ENCODE data around the gene PRKN.

The PRKN gene

DNA sequence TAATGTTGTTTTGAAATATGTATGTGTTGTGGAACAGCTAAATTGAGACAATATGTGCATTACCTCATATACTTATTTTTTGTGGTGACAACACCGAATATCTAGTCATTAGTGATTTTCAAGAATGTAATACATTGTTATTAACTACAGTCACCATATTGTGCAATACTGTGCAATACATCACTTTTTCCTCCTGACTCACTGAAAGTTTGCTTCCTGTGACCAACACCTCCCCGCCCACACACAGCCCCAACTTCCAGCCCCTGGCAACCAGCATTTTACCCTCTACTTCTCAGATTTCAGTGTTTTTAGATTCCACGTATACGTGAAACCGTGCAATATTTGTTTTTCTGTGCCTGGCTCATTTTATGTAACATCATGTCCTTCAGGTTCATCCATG, 627.9 kb downstream of the PRKN start:
- CTCF ChIA-PET: no interaction called here
- DNase-seq (ENCODE audit: extremely low spot score): no peak
- POLR2A ChIA-PET: no interaction called here
- no peak for TF ChIP-seq FOXM1 (IDR thresholded peaks at IDR 0.05; ENCODE audit: borderline replicate concordance)
- no peak for TF ChIP-seq HDGF (IDR thresholded peaks at IDR 0.05; ENCODE audit: borderline replicate concordance)
- no peak for TF ChIP-seq SUZ12 (IDR thresholded peaks at IDR 0.05)
- no peak for TF ChIP-seq FOXK2 (IDR thresholded peaks at IDR 0.05)
- no peak for TF ChIP-seq SP1 (IDR thresholded peaks at IDR 0.05)
- no peak for TF ChIP-seq TARDBP (IDR thresholded peaks at IDR 0.05)
- TF ChIP-seq FOXA1 (IDR thresholded peaks at IDR 0.05): no peak
- no peak for TF ChIP-seq ZNF384 (IDR thresholded peaks at IDR 0.05)
- TF ChIP-seq, protein P1, sequence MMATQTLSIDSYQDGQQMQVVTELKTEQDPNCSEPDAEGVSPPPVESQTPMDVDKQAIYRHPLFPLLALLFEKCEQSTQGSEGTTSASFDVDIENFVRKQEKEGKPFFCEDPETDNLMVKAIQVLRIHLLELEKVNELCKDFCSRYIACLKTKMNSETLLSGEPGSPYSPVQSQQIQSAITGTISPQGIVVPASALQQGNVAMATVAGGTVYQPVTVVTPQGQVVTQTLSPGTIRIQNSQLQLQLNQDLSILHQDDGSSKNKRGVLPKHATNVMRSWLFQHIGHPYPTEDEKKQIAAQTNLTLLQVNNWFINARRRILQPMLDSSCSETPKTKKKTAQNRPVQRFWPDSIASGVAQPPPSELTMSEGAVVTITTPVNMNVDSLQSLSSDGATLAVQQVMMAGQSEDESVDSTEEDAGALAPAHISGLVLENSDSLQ (IDR thresholded peaks at IDR 0.05): no peak
- TF ChIP-seq NFRKB (IDR thresholded peaks at IDR 0.05): no peak
- no peak for TF ChIP-seq ELF4 (IDR thresholded peaks at IDR 0.05)
- no peak for TF ChIP-seq BHLHE40 (IDR thresholded peaks at IDR 0.05; ENCODE audit: borderline replicate concordance)
- no peak for TF ChIP-seq ARNT (IDR thresholded peaks at IDR 0.05)
- TF ChIP-seq L3MBTL2 (conservative IDR thresholded peaks at IDR 0.05): no peak
- no peak for TF ChIP-seq CTBP1 (IDR thresholded peaks at IDR 0.05; ENCODE audit: borderline replicate concordance)

DNA sequence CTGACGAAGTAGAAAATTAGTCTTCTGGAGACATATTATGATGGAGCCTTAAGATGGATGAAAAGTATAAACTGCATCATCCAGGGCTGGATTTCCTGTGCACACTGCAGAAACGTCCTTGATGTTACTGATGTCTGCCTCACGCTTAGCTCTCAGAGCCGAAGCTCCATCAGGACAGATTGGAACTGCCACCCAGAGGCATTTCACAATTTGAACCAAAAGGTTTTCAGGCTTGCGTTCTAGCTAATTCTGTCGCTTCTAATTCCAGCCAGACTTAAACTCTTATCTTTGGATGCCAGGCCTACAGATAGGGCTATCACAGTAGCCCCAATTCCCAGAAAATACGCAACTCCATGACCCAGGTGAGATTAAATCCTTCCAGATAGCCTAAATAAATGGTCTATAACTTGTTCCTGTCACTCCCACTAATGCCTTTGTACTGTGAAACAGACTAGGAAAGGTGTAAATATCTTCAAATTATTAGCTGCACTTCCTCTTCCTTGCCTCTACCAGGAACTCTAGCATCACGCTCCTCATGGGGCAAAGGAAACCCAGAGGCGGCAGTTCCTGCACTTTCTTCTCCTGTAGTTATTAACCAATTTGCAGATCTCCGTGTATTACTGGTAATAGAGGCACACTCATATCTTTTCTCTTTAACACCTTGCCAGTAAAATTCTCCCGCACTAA, 634.6 kb downstream of the PRKN start:
- ChIA-PET CTCF (interaction anchor here (0.6 kb wide), 1 partner anchor 526 kb away, joined by 3 read pairs; no protein-coding TSS in a partner anchor), POLR2A (no interaction called here)
- no peak for DNase-seq (ENCODE audit: extremely low spot score)
- TF ChIP-seq BHLHE40 (IDR thresholded peaks at IDR 0.05; ENCODE audit: borderline replicate concordance): no peak
- TF ChIP-seq FOXK2 (IDR thresholded peaks at IDR 0.05): no peak
- TF ChIP-seq ELF4 (IDR thresholded peaks at IDR 0.05): no peak
- no peak for TF ChIP-seq L3MBTL2 (conservative IDR thresholded peaks at IDR 0.05)
- TF ChIP-seq, protein P1 (IDR thresholded peaks at IDR 0.05): no peak
- no peak for TF ChIP-seq NFRKB (IDR thresholded peaks at IDR 0.05)
- TF ChIP-seq TARDBP (IDR thresholded peaks at IDR 0.05): no peak
- no peak for TF ChIP-seq FOXM1 (IDR thresholded peaks at IDR 0.05; ENCODE audit: borderline replicate concordance)
- no peak for TF ChIP-seq LEF1 (IDR thresholded peaks at IDR 0.05; ENCODE audit: borderline replicate concordance)
- TF ChIP-seq SUZ12 (IDR thresholded peaks at IDR 0.05): no peak
- TF ChIP-seq ZNF384 (IDR thresholded peaks at IDR 0.05): no peak
- TF ChIP-seq SP1 (IDR thresholded peaks at IDR 0.05): no peak
- TF ChIP-seq CTBP1 (IDR thresholded peaks at IDR 0.05; ENCODE audit: borderline replicate concordance): no peak
- TF ChIP-seq HDGF (IDR thresholded peaks at IDR 0.05; ENCODE audit: borderline replicate concordance): no peak

DNA sequence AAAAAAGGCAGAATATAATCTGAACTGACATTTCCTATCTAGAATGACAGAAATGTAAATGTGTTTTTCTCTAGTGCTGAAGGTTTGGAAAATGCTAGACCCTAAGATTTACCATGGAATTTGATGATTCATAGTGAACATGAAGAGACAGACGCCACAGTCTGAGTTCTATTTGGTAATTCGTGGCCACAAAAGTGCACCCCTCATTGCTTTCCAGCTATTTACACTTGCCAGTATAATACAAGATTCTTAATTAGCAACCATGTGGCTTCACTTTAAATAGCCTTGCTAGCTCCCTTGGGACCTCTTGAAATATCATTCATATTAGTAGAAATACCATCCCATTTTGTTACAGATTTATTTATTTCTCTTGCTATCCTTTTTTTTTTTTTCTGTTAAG, 636.8 kb downstream of the PRKN start:
- no peak for DNase-seq (ENCODE audit: extremely low spot score)
- CTCF ChIA-PET: interaction anchor here (0.6 kb wide), 2 partner anchors 666 to 897 kb away, joined by 3 to 6 read pairs; no protein-coding TSS in a partner anchor
- TF ChIP-seq TARDBP (IDR thresholded peaks at IDR 0.05) (no peak), FOXA1 (IDR thresholded peaks at IDR 0.05) (no peak), FOXK2 (IDR thresholded peaks at IDR 0.05) (no peak), CTBP1 (IDR thresholded peaks at IDR 0.05; ENCODE audit: borderline replicate concordance) (no peak), LEF1 (IDR thresholded peaks at IDR 0.05; ENCODE audit: borderline replicate concordance) (no peak), HDGF (IDR thresholded peaks at IDR 0.05; ENCODE audit: borderline replicate concordance) (no peak), ZNF384 (IDR thresholded peaks at IDR 0.05) (no peak), SUZ12 (IDR thresholded peaks at IDR 0.05) (no peak), L3MBTL2 (conservative IDR thresholded peaks at IDR 0.05) (no peak), BHLHE40 (IDR thresholded peaks at IDR 0.05; ENCODE audit: borderline replicate concordance) (no peak), SP1 (IDR thresholded peaks at IDR 0.05) (no peak), NFRKB (IDR thresholded peaks at IDR 0.05) (no peak), ELF4 (IDR thresholded peaks at IDR 0.05) (no peak), FOXM1 (IDR thresholded peaks at IDR 0.05; ENCODE audit: borderline replicate concordance) (no peak), ARNT (IDR thresholded peaks at IDR 0.05) (no peak)
- TF ChIP-seq, protein P1 (IDR thresholded peaks at IDR 0.05): no peak
- POLR2A ChIA-PET: no interaction called here

DNA sequence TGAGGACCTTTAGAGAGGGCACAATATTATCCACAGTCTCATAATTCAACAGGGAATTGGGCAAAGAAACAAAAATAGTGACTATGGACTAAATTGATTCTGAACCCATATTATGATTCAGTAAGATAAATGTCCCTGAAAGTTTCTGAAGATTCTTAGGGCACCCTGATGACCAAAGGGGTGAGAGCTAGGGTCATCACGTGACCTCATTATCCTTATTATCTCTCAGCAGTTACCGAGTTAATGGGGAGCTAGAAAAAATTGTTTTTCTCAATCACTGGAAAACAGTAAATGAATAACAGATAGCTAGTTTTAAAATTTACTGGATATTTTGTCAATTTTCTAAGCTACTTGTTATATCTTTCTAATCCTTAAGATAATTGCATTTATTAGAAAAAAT, 639.5 kb downstream of the PRKN start:
- TF ChIP-seq ARNT (IDR thresholded peaks at IDR 0.05): no peak
- no peak for TF ChIP-seq HDGF (IDR thresholded peaks at IDR 0.05; ENCODE audit: borderline replicate concordance)
- no peak for TF ChIP-seq CTBP1 (IDR thresholded peaks at IDR 0.05; ENCODE audit: borderline replicate concordance)
- TF ChIP-seq L3MBTL2 (conservative IDR thresholded peaks at IDR 0.05): no peak
- TF ChIP-seq SP1 (IDR thresholded peaks at IDR 0.05): no peak
- TF ChIP-seq TARDBP (IDR thresholded peaks at IDR 0.05): no peak
- no peak for TF ChIP-seq ZNF384 (IDR thresholded peaks at IDR 0.05)
- TF ChIP-seq FOXK2 (IDR thresholded peaks at IDR 0.05): no peak
- TF ChIP-seq ELF4 (IDR thresholded peaks at IDR 0.05): no peak
- no peak for TF ChIP-seq FOXM1 (IDR thresholded peaks at IDR 0.05; ENCODE audit: borderline replicate concordance)
- TF ChIP-seq BHLHE40 (IDR thresholded peaks at IDR 0.05; ENCODE audit: borderline replicate concordance): no peak
- no peak for TF ChIP-seq NFRKB (IDR thresholded peaks at IDR 0.05)
- no peak for TF ChIP-seq FOXA1 (IDR thresholded peaks at IDR 0.05)
- TF ChIP-seq, protein P1 (IDR thresholded peaks at IDR 0.05): no peak
- TF ChIP-seq LEF1 (IDR thresholded peaks at IDR 0.05; ENCODE audit: borderline replicate concordance): no peak
- TF ChIP-seq SUZ12 (IDR thresholded peaks at IDR 0.05): no peak
- ChIA-PET CTCF (no interaction called here), POLR2A (no interaction called here)
- DNase-seq (ENCODE audit: extremely low spot score): no peak

DNA sequence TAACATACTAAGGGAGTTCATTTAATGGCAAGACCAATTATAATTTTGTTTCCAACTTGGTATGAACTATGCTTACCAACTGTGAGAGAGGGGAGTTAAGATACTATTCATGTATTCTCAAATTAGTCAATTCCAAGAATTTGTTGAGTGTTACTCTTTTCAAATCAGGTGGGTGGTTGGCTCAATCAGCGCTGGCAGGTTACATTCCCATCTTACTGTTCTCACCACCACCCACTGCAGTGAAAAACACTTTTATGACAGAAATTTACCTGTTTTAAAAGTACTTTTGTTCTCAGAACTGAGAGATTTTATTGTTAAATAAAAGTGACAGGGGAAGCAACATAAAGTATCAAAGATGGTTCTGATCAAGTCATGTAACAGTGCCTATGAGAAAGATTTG, 642.0 kb downstream of the PRKN start:
- no peak for DNase-seq (ENCODE audit: extremely low spot score)
- ChIA-PET CTCF (no interaction called here), POLR2A (no interaction called here)
- no peak for TF ChIP-seq HDGF (IDR thresholded peaks at IDR 0.05; ENCODE audit: borderline replicate concordance)
- no peak for TF ChIP-seq FOXA1 (IDR thresholded peaks at IDR 0.05)
- no peak for TF ChIP-seq ZNF384 (IDR thresholded peaks at IDR 0.05)
- no peak for TF ChIP-seq L3MBTL2 (conservative IDR thresholded peaks at IDR 0.05)
- TF ChIP-seq SUZ12 (IDR thresholded peaks at IDR 0.05): no peak
- no peak for TF ChIP-seq TARDBP (IDR thresholded peaks at IDR 0.05)
- TF ChIP-seq, protein P1 (IDR thresholded peaks at IDR 0.05): no peak
- no peak for TF ChIP-seq FOXK2 (IDR thresholded peaks at IDR 0.05)
- TF ChIP-seq BHLHE40 (IDR thresholded peaks at IDR 0.05; ENCODE audit: borderline replicate concordance): no peak
- no peak for TF ChIP-seq ELF4 (IDR thresholded peaks at IDR 0.05)

Measured in HEK293T (cell line).